Breast epithelium (tissue), 3 donors: ENCODE results near the gene RECQL5.

ENCODE experiments used
- CTCF ChIP-seq, 3 donors: fragments of 450-650 bp; IDR thresholded peaks; one replicate each; pipeline ENCODE4 v1.5.1; 2016 to 2017; ENCODE audit warnings: antibody characterized with exemption in 3 of 3, mild to moderate bottlenecking in 3 of 3, moderate library complexity in 3 of 3
- POLR2A ChIP-seq: fragments of 450-650 bp; IDR thresholded peaks from one replicate; pipeline ENCODE4 v1.6.1; 2016; ENCODE audit warnings: antibody characterized with exemption, mild to moderate bottlenecking, moderate library complexity
- POLR2AphosphoS5 ChIP-seq, 3 donors: sonication (generic); formaldehyde crosslinking; IDR thresholded peaks; one replicate each; pipeline ENCODE4 v1.6.1; 2017; ENCODE audit warnings: antibody characterized with exemption in 3 of 3

DNA sequence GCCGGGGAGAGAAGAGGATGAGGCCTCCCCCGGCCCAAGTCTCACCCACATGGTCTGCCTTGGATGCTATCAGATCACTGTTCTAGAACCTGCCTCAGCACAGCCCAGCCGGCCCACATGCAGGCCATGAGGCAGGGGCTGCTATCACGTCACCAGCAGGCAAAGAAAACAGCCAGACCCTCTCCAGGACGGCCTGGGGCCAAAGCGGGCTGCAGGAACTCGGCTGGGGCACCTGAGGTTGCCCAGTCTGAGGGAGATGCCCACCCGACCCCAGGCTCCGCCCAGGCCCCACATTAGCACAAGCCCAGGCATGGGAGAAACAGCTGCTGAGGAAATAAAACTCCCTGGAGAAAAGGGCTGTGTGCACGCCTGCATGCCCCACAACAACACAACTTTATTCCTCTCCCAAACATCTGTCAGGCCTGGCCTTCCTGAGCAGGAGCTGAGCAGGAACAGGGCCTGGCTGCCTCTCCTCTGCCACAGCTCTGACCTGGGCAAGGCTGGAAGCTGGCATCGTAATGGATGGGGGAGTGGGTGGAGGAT, 40.4 kb downstream of the RECQL5 start:
- TF ChIP-seq CTCF (IDR thresholded peaks at IDR 0.05) (no peak), POLR2AphosphoS5 (IDR thresholded peaks at IDR 0.05) (no peak), POLR2A (no peak)
